GM10847 (cell line): ENCODE data around the gene ADAMTS14.

ENCODE experiments used
- POLR2A ChIP-seq: IDR thresholded peaks from 2 replicates; pipeline ENCODE4 v1.6.1; 2011; ENCODE audit not compliant: insufficient read length; ENCODE audit errors: extremely low read depth

The ADAMTS14 gene

DNA sequence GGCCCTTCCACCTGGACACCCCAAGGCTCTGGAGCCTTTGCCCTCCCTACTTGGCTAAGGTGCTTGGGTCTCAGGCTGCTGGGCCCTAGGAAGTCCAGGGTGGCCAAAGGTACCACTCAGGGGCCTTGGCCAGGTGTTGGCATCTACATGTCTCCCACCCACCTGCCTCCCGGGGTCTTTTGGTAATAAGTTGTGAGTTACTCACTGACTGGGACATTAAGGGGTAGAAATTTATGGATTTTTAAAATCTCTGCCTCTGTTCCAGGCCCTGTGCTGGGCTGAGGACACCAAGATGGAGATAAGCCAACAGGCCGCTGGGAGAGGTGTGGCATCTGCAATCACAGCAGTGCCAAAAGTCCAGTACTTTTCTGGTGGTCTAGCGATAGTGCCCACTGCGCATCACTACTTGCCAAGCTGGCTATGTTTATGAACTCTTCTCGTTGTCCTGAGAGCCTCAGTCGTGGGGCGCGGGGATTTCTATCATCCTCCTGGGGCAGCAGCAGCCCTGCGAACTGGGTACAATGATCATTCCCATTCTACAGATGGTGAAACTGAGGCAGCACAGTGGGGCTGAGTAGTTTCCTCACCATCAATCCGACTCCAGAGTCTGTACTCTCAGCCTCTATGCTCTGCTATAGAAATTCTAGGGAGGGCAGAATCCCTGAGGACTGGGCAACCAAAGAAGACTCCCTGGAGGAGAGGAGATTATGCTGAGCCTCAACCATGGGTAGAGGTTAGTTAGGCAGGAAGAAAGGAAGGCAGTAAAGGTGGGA, 76.7 kb downstream of the ADAMTS14 start:
- TF ChIP-seq POLR2A: no peak

GRCh38 chr10:70749756-70750155, 77.5 kb downstream of the ADAMTS14 start:
- no peak for TF ChIP-seq POLR2A

DNA sequence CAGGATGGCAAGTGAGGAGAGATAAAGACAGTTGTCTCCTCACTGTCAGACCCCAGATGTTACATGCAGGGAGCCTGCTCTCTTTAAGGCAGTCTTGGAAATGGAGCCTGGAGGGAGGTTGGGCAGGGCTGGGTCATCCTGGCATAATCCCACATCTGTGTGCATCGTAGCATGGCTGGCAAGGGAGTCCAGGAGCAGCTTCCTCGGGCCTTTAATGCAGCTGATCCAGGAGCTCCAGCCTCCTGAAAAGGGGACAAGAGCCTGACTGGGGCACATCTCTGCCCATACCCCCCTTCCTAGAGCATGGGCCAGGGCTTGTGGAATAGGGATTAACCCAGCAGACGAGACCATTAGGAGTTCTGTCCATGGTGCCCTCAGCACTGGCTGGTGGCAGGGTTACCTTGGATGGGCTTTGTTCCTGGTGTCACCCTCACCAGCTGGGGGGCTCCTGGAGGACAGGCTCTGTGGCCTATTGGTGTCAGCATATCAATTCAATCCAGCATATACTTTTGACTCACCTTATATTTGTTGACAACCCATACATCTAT, 77.9 kb downstream of the ADAMTS14 start:
- TF ChIP-seq POLR2A: no peak

DNA sequence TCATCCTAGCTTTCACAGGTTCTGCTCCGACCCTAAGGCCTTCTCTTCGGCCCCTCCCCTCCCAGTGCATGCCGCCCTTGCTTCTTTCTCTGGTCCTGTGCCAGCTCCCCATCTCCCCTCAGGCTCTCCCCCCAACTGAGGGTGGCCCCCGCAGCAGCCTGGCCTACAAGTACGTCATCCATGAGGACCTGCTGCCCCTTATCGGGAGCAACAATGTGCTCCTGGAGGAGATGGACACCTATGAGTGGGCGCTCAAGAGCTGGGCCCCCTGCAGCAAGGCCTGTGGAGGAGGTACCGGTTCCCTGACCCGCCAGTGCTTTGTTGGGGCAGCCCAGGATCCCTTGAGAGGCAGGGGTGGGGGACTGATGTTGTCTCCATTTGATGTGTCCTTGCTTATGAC, 79.0 kb downstream of the ADAMTS14 start:
- TF ChIP-seq POLR2A: no peak

DNA sequence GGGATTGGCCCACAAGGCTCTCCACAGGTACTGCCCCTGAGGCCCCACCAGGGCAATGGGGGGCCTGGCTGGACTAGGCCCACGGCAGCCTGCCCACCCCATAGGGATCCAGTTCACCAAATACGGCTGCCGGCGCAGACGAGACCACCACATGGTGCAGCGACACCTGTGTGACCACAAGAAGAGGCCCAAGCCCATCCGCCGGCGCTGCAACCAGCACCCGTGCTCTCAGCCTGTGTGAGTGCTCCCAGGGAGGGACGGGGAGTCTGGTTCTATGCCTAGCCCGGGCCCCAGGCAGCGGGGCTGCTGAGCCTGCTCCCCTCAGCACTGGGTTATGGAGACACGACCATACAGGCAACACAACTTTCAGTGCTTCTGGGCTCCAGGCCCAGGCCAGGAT, 79.7 kb downstream of the ADAMTS14 start:
- no peak for TF ChIP-seq POLR2A

- no peak for TF ChIP-seq POLR2A
Measured at GRCh38 chr10:70752571-70752970, 80.3 kb downstream of the ADAMTS14 start.

GRCh38 chr10:70753026-70753663, 80.8 kb downstream of the ADAMTS14 start:
- no peak for TF ChIP-seq POLR2A

GRCh38 chr10:70753841-70754621, 81.7 kb downstream of the ADAMTS14 start:
- TF ChIP-seq POLR2A: no peak

DNA sequence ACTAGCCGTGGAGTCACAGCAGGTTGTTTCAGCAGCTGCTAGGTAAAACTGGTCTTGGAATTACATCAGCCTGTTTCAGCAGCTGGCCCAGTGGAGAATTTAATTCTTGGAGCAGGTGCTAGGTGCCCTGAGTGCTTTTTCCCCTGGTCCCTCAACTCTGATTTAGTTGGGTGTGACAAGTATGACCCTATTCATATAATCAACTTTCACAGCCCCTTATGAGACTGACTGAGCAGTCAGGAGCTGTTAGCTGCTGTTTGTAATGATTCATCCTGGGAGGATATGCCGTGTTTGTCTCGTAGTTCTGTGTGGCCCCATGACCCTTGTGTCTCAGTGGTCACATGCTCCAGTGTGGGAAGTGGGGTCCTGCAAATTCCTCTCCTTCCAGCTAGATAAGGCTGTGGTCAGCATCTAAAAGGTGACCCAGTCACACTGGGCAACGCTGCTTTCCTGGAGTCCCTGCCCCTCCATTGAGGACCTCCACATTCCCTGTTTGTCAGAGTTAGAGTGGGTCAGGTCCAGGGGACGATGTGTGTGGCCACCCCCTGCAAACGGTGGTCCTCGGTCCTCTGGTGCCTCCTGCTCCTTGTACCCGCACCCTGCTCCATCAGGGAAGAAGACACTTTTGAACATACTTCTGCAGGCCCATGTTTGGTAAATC, 84.5 kb downstream of the ADAMTS14 start:
- TF ChIP-seq POLR2A: no peak

GRCh38 chr10:70757856-70758255, 85.5 kb downstream of the ADAMTS14 start:
- no peak for TF ChIP-seq POLR2A

DNA sequence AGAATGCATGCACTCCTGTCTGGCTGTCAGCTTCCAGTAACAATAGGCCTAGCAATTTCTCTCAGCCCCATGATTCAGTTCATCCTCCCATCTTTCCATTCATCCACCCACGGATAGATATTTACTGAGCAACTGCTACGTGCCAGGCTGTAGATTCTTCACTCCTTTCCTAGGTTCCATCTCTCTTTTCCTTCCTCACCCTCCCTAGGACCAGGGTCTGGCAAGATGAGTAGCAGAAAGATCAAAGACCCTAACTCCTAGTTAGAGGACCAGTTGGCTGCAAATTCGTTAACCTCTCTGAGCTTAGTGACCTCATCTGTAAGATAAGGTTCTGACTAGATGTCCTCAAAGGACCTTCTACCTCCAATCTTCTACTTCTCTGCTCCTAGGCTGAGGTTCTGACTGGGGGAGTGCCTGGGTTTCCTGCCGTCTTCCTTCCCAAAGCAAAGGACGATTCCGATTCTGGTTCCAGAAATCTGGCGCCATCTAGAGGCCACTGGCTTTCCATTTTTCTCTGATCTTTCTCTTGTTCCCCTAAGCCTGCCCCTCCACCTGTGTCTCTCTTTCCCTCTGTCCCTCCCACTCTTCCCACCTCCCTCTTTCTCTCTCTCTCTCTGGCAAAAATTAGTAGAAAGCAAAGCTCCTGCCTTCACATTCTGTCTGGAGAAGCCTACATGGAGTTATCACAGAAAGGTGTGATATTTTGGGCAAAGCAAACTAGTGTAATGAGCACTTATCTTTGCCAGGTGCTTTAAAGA, 86.6 kb downstream of the ADAMTS14 start:
- no peak for TF ChIP-seq POLR2A

- no peak for TF ChIP-seq POLR2A
Measured at GRCh38 chr10:70759781-70760180, 87.5 kb downstream of the ADAMTS14 start.

DNA sequence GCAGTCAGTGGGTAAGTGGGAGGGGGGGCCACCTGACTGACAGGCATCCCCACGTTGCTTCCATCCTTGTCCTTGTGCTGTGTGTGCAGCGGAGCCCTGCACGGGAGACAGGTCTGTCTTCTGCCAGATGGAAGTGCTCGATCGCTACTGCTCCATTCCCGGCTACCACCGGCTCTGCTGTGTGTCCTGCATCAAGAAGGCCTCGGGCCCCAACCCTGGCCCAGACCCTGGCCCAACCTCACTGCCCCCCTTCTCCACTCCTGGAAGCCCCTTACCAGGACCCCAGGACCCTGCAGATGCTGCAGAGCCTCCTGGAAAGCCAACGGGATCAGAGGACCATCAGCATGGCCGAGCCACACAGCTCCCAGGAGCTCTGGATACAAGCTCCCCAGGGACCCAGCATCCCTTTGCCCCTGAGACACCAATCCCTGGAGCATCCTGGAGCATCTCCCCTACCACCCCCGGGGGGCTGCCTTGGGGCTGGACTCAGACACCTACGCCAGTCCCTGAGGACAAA, 88.0 kb downstream of the ADAMTS14 start:
- TF ChIP-seq POLR2A: no peak

- no peak for TF ChIP-seq POLR2A
Measured at GRCh38 chr10:70761031-70761601, 88.8 kb downstream of the ADAMTS14 start.
